GM21515 (cell line): ENCODE data around the gene EIF4EBP3.

Experiments used
- ATAC-seq: cut with Tn5 transposase; IDR thresholded peaks from one replicate; pipeline ENCODE4 v1.9.1; 2021; ENCODE audit not compliant: unreplicated experiment

Gene EIF4EBP3

GRCh38 chr5:140547508-140548299, at the start of gene EIF4EBP3:
Gene EIF4EBP3 (plus strand): TSS chr5:140547662. CDS start chr5:140547738, 76 bp downstream.
- ATAC-seq = peak; percentile 98

DNA sequence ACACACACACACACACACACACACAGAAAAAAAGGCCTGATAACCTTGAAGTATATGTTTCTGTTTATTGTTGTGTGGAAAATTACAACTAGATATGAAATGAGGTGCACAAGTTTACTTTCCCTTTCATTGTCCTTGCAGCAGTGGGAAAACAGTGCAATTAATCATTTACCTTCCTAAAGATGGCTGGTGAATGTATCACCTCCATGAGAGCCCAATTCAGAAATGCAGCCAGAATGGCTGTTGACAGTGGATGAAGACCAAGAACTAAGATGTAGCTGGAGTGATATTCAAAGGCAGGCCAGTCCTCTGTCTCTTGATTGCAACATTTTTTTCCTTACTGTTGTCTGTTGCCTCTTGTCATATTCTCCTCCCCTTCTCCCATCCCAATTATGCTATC, 49.6 kb upstream of the EIF4EBP3 start:
- no peak for ATAC-seq

GRCh38 chr5:140498591-140498990, 48.9 kb upstream of the EIF4EBP3 start:
- ATAC-seq = no peak

DNA sequence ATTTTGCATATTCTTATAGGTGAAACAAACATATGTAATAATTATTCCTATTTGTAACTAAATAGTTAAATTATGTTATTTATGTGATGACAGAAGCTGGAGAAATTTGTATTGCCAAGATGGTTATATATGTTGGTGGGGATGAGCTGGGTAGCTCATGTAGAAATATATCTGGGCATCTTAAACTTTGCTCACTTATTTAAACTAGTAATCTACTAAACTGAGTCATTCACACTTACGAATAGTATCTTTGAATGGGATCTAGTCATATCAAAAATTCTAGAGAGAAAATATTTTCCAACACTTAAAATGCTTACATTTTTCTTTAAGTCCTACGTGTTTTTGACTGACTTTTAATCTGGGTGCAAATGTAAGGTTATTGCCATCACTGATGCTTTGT, 44.6 kb upstream of the EIF4EBP3 start:
- ATAC-seq = no peak

GRCh38 chr5:140509898-140510297, 37.6 kb upstream of the EIF4EBP3 start:
- ATAC-seq = no peak

DNA sequence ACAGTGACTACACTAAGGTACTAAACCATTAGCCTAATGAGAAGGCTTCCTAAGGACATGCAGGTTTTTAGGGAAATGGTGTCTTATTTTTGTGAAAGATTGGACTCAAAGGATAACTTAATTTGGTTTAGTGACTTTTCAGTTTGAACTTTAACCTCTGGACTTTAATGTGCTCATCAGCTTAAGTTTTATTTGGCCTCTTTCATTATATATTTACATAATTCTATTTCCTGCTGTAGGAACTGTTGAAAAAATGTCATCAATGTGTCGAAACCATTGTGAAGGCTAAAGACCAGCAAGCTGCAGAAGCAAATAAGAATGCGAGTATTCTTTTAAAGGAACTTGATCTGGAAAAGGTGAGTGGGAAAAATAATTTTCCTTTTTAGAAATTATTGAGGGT, 34.3 kb upstream of the EIF4EBP3 start:
- no peak for ATAC-seq

DNA sequence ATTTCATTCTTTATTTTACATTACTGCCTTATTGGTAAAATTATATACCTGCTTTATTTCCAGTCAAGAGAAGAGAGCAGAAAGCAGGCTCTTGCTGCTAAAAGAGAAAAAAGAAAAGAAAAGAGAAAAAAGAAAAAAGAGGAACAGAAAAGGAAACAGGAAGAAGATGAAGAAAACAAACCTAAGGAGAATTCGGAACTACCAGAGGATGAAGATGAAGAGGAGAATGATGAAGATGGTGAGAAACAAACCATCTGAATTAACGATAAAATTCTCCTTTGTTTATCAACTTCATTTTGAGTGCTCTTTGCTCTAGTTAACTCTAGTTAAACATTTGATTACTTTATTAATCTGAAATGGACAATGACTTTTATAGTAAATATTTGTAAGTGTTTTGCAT, 23.5 kb upstream of the EIF4EBP3 start:
- no peak for ATAC-seq

DNA sequence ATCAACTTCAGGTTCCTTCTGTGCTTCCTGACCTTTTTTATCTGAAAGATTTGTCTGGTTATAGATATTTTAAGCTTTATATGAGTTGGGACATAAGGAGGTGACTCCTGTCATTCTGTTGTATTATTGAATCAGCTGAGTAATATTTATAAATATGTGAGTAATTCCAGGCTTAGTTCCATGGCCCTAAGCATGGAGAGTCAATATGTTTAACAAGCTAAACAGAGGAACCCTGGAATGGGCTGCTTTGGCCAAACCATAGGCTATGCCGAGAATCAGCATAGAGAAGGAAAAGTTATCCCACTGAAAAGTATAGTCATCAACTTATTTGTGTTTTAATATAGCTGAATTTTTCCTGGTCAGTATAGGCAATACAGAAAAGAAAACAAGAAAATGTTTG, 7.2 kb upstream of the EIF4EBP3 start:
- no peak for ATAC-seq

DNA sequence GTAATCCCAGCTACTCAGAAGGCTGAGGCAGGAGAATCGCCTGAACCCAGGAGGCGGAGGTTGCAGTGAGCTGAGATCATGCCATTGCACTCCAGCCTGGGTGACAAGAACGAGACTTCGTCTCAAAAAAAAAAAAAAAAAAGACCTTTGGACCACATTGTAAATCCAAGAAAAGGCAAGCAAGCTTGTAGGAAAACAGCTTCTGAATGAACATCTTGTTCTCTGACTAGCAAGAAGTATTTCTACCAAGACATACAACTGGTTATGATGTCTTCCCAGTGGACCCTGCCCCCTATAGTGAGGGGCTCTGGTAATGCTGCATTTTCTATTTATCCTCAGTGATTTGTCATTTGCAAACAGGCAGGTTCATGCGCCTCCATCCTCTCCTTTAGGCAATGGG, 4.5 kb upstream of the EIF4EBP3 start:
- ATAC-seq = no peak

DNA sequence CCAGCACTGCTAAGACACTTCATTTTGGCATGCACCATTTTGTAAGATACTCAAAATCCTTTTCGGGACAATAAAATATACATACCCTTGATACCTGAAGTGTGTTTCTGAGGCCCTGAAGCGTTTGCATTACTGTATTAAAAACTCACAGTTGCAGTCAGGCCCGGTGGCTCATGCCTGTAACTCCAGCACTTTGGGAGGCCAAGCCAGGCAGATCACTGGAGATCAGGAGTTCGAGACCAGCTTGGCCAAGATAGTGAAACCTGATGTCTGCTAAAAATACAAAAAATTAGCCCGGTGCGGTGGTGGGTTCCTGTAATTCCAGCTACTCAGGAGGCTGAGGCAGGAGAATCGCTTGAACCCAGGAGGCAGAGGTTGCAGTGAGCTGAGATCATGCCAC, 2.5 kb upstream of the EIF4EBP3 start:
- no peak for ATAC-seq

GRCh38 chr5:140545606-140546005, 1.9 kb upstream of the EIF4EBP3 start:
- ATAC-seq = no peak

DNA sequence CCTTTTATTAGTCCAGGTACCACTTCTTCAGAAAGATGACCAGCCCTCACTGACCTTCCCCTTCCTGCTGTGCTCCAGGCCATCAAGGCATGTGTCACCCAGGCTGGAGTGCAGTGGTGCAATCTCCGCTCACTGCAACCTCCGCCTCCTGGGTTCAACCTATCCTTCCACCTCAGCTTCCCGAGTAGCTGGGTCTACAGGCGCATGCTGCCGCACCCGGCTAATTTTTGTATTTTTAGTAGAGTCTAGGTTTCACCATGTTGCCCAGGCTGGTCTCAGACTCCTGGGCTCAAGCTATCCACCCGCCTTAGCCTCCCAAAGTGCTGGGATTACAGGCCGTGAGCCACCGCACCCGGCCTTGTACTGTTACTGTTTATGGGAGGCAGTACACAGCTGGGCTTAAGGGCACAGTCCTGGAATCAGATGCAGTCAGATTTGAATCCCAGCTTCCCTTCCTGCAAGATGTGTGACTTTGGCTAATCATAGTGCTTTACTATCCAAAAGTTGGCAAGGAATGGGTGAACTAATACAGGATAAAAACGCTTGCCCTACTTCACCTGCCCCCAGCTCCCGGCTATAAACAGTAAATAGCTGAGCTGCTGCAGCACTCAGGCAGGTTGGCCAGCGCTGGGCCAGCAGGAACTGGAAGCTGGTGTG, 483 bp upstream of the EIF4EBP3 start:
- ATAC-seq = no peak

- no peak for ATAC-seq
These were observed 832 bp downstream of the EIF4EBP3 start for GRCh38 chr5:140548300-140548688.

- no peak for ATAC-seq
These were observed 1.3 kb downstream of the EIF4EBP3 start for GRCh38 chr5:140548791-140549190.

GRCh38 chr5:140549237-140550144, 2.0 kb downstream of the EIF4EBP3 start:
- no peak for ATAC-seq

DNA sequence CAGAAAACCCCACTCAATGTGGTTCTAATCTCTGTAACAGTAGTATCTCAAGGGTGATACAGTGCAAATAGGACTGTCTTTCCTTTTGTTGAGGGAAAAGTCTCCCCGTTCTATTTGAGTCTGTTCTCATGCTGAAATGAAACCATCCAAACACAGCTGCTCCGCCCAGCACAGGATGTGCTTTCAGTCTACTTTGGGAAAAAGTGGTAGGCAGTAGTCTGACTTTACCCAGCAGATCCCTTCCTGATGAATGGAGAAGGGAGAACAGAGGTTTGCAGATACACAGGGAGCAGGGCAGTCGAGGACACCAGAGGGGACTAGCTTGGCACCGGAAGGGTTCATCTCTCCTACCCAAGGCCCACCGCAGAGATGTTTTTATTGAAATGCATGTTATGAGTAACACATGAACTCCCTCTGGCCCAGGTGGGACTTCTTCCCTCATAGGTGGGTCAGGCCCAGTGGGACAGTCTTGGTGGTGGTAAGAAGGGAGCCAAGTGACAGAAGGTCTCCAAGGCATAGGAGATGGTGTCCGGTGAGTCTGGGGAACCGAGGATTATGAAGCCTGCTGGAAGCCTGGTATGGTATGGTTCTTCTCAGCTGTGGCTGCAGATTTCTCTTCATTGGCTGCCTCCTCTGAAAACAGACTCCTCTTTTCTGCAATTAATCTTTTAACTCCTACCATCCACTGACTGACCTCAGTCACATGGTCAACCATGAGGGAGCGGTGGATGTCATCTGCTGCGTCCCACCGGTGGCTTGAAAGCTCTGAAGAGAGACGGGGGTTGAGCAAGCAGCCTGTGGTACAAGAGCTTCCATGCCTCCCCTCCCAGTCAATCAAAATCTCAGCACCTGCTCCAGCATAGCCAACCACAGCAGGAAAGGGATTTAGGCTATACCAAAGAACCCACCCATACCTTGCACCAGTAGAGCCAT, 3.0 kb downstream of the EIF4EBP3 start:
- ATAC-seq = no peak

GRCh38 chr5:140551872-140552271, 4.4 kb downstream of the EIF4EBP3 start:
- no peak for ATAC-seq

- no peak for ATAC-seq
These were observed 6.2 kb downstream of the EIF4EBP3 start for GRCh38 chr5:140553657-140554056.

GRCh38 chr5:140554454-140554853, 7.0 kb downstream of the EIF4EBP3 start:
- no peak for ATAC-seq

DNA sequence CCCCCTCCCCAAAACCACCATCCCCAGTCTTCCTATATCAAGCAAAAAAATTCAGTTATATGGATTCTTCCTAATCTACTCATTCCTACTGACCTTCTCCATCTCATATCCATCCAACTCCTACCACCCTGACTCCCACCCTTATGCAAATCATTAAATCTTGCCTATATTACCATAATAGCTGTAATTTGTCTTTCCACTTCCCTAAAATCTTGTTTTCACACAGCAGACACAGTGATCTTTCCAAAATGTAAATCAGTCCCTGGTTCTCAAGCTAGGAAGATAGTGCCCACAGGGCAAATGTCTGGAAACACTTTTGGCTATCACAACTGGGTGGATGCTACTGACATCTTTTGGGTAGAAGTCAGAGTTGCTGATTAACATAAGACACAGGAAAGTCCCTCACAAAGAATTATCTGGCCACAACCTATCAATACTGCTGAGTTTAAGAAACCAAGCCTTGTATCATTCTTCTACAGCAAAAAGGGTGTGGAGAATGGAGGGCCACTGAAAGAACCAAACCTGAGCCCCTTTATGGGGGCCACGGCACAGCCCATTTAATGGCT, 8.4 kb downstream of the EIF4EBP3 start:
- ATAC-seq = no peak
